GM12872 (cell line): ENCODE results near the gene HOXC11.

ENCODE experiments used
- CTCF ChIP-seq: IDR thresholded peaks from 3 replicates; pipeline ENCODE4 v1.5.1; 2011; ENCODE audit warnings: low read depth, mild to moderate bottlenecking, low read length, moderate library complexity; ENCODE audit not compliant: insufficient read depth

HOXC11 gene

GRCh38 chr12:53931844-53932581 is 40.9 kb upstream of the HOXC11 start:
- TF ChIP-seq CTCF, result no peak

GRCh38 chr12:53932915-53933314 is 40.0 kb upstream of the HOXC11 start:
- no peak for TF ChIP-seq CTCF

- TF ChIP-seq CTCF, result no peak
These were observed 37.3 kb upstream of the HOXC11 start for GRCh38 chr12:53935383-53936341.

GRCh38 chr12:53937099-53937498 is 35.8 kb upstream of the HOXC11 start:
- no peak for TF ChIP-seq CTCF

GRCh38 chr12:53937596-53938325 is 35.2 kb upstream of the HOXC11 start:
- TF ChIP-seq CTCF, result no peak

- TF ChIP-seq CTCF, result no peak
These were observed 34.4 kb upstream of the HOXC11 start, which contains the start of gene HOXC13 for GRCh38 chr12:53938326-53939140. TSS of gene HOXC13 (plus strand) at chr12:53938831. CDS start at chr12:53938907, 76 bp downstream.
